HG03439 (cell line): Measurements from ENCODE around the gene POFUT1.
"Not testable (repeated sequence)": the region's sequence is repeated elsewhere in the genome, so short reads cannot be mapped to it uniquely, and the experiment has no call there.

ENCODE experiments used
- ATAC-seq: cut with Tn5 transposase; IDR thresholded peaks from one replicate; pipeline ENCODE4 v1.9.1; 2021; ENCODE audit warnings: mild to moderate bottlenecking, moderate library complexity; ENCODE audit not compliant: unreplicated experiment

POFUT1 gene

GRCh38 chr20:32207626-32208498, at the start of gene POFUT1, which contains the start of gene PLAGL2:
POFUT1 (plus strand) TSS chr20:32207880; CDS start chr20:32207942, 62 bp downstream.
PLAGL2 (minus strand) TSS chr20:32207743; CDS start chr20:32202178, 5,565 bp downstream.
- peak; percentile 87 for ATAC-seq

- ATAC-seq, result no peak
Observed at GRCh38 chr20:32158351-32158750, 49.3 kb upstream of the POFUT1 start.

- ATAC-seq, result no peak
Observed at GRCh38 chr20:32158943-32159660, 48.6 kb upstream of the POFUT1 start.

- ATAC-seq, result no peak
Observed at GRCh38 chr20:32159766-32160221, 47.9 kb upstream of the POFUT1 start.

GRCh38 chr20:32160341-32160740, 47.3 kb upstream of the POFUT1 start:
- no peak for ATAC-seq

- ATAC-seq, result no peak
Observed at GRCh38 chr20:32162351-32162750, 45.3 kb upstream of the POFUT1 start.

- ATAC-seq, result no peak
Observed at GRCh38 chr20:32163951-32164350, 43.7 kb upstream of the POFUT1 start.

GRCh38 chr20:32164984-32165735, 42.5 kb upstream of the POFUT1 start:
- ATAC-seq, result no peak

- ATAC-seq, result no peak
Observed at GRCh38 chr20:32165836-32166545, 41.7 kb upstream of the POFUT1 start.

GRCh38 chr20:32167552-32167951, 40.1 kb upstream of the POFUT1 start:
- ATAC-seq, result no peak

- no peak for ATAC-seq
Observed at GRCh38 chr20:32168184-32168910, 39.3 kb upstream of the POFUT1 start.

GRCh38 chr20:32177696-32178095, 30.0 kb upstream of the POFUT1 start:
- ATAC-seq, result not testable (repeated sequence)

GRCh38 chr20:32179515-32179914, 28.2 kb upstream of the POFUT1 start:
- ATAC-seq, result no peak

GRCh38 chr20:32179934-32180333, 27.7 kb upstream of the POFUT1 start:
- no peak for ATAC-seq

GRCh38 chr20:32181606-32182005, 26.1 kb upstream of the POFUT1 start:
- ATAC-seq, result no peak

GRCh38 chr20:32183947-32184635, 23.6 kb upstream of the POFUT1 start:
- ATAC-seq, result no peak

GRCh38 chr20:32184961-32185603, 22.6 kb upstream of the POFUT1 start:
- ATAC-seq, result no peak

- no peak for ATAC-seq
Observed at GRCh38 chr20:32186506-32186905, 21.2 kb upstream of the POFUT1 start.
